Coronary artery (tissue), 2 donors: Measurements from ENCODE around the gene PRDM15.

Source experiments
- DNase-seq: peaks from one replicate; pipeline ENCODE4 v3.0.0-alpha.2; 2017; ENCODE audit warnings: low spot score
- H3K27ac ChIP-seq, 2 donors: fragments of 200-600 bp; sonication (generic); one replicate each; pipeline ENCODE4 v1.5.1; 2016 to 2019
- H3K4me3 ChIP-seq: fragments of 200-600 bp; sonication (generic); 2 replicates; pipeline ENCODE4 v1.5.1; 2016; ENCODE audit warnings: mild to moderate bottlenecking, moderate library complexity
- CTCF ChIP-seq: fragments of 200-600 bp; sonication (generic); IDR thresholded peaks from one replicate; pipeline ENCODE4 v1.5.1; 2019; ENCODE audit warnings: antibody characterized with exemption

The PRDM15 gene

DNA sequence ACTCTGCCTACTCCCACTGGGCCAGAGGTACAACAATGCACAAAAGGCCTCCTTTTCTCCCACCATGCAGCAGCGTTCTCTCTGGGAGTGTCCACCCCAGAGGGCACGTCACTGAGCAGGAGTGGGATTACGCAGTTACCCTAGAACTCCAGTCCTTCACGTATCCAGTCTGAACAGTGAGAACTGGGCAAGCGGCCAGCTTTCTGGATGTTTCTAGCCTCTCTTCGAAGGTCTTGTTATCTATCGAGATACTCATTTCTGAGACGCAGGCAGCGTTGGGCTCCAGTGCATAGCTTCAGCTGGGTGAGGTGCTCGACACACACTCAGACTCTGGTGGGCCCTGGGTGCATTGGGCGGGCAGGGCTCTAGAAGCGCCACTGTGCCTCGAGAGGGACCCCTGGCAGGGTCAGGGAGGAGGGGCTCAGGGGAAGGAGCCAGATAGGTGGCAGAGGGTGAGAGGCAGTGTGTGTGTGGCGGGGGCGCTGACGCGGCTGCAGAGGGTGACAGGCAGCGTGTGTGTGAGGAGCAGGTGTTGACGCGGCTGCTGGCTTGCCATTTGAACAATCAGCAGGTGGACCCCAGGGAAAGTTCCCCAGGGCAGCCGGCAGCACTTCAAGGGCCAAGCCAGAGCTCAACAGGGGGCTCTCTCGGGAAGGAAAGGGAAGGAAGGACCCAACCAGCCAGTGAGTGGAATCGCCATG is 27.9 kb downstream of the PRDM15 start:
- DNase-seq, result no peak
- TF ChIP-seq CTCF, result no peak
- H3K27ac ChIP-seq, result no peak overlapping the region
- H3K4me3 ChIP-seq, result no peak overlapping the region

DNA sequence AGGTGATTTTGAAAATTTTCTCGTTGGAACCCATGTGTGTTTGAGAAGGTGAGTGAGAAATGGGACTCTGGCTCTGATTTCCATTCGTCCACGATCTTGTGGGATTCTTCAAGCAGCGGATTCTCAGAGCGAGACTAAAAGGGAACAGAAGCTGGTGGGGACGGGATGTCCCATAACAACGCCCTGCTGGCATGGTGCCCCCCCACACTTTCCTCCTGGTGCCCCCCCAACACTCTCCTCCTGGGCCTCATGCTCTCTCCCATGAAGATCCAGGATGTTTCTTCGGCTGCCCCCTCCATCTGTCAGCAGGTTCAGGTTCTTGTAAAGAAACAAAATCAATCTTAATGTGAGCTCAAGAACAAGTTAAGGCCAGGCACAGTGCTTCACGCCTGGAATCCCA is 29.1 kb downstream of the PRDM15 start:
- no peak overlapping the region for H3K27ac ChIP-seq
- no peak overlapping the region for H3K4me3 ChIP-seq
- DNase-seq, result no peak
- no peak for TF ChIP-seq CTCF

DNA sequence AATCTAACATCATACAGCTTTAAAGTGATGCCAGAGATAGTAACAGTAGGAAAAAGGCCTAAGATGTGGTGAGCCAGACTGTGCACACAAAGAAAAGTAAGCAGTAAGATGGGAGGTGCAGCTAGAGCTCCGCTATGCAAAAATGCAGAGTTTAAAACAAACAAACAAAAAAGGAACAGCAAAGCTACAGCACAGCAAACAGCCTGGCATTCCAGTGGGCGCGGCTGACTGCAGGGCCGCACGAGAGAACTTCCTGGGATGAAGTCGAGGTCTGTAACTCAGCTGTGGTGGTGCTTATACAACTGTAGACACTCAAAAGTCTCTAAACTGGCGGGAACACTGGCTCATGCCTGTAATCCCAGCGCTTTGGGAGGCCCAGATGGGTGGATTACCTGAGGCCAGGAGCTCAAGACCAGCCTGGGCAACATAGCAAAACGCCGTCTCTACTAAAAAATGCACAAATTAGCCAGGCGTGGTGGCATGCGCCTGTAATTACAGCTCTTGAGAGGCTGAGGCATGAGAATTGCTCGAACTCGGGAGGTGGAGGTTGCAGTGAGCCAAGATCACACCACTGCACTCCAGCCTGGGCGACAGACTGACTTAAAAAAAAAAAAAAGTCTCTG is 30.1 kb downstream of the PRDM15 start:
- no peak for DNase-seq
- TF ChIP-seq CTCF, result no peak
- no peak overlapping the region for H3K4me3 ChIP-seq
- H3K27ac ChIP-seq, result no peak overlapping the region

GRCh38 chr21:41848533-41848932 is 30.6 kb downstream of the PRDM15 start:
- Histone ChIP-seq H3K4me3 (no peak overlapping the region), H3K27ac (no peak overlapping the region)
- DNase-seq, result no peak
- TF ChIP-seq CTCF, result no peak

- no peak for TF ChIP-seq CTCF
- Histone ChIP-seq H3K4me3 (no peak overlapping the region), H3K27ac (no peak overlapping the region)
- no peak for DNase-seq
These were observed 31.9 kb downstream of the PRDM15 start for GRCh38 chr21:41847066-41847804.

DNA sequence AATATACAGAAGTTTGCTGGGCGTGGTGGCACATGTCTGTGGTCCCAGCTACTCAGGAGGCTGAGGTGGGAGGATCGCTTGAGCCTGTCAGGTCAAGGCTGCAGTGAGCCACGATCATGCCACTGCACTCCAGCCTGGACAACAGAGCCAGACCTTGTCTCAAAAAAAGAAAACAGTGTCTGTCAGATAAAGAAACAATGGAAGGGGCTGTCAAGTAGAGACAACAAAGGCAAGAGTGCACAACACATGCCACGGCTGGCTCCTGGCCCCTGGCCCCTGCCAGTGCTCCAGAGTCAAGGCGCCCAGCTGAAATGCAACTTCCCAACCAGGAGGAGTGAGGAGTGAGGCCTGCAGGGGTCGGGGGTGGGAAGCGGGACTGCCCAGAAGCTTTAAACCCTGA is 32.6 kb downstream of the PRDM15 start:
- DNase-seq, result no peak
- no peak for TF ChIP-seq CTCF
- Histone ChIP-seq H3K4me3 (no peak overlapping the region), H3K27ac (no peak overlapping the region)

DNA sequence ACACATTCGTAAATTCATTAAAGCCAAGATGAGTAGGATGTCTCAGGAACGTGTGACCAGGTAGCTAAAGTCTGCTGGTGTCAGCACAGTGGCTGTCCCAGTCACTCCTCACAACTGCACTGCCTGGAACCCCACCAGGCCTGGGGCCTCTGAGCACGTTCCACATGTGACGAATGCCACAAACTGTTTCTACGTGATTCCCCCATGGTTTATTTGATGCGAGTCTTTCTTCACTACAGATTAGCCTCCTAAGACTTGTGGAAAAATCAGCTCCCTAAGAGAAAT is 33.2 kb downstream of the PRDM15 start:
- H3K27ac ChIP-seq, result no peak overlapping the region
- no peak for TF ChIP-seq CTCF
- no peak for DNase-seq

More for the DNA sequence above, 33.2 kb downstream of the PRDM15 start:
- H3K4me3 ChIP-seq, result no peak overlapping the region
